NCI-H82 treated with DMSO at 0.1 percent for 48 hours (cell line): ENCODE data around the gene CD2AP.
"Not testable (repeated sequence)": the region's sequence is repeated elsewhere in the genome, so short reads cannot be mapped to it uniquely, and the experiment has no call there.

Source experiments
- DNase-seq: peaks from one replicate; lab custom pipeline; 2025; ENCODE audit not compliant: unreplicated experiment; lab: John Stamatoyannopoulos, UW

CD2AP gene

DNA sequence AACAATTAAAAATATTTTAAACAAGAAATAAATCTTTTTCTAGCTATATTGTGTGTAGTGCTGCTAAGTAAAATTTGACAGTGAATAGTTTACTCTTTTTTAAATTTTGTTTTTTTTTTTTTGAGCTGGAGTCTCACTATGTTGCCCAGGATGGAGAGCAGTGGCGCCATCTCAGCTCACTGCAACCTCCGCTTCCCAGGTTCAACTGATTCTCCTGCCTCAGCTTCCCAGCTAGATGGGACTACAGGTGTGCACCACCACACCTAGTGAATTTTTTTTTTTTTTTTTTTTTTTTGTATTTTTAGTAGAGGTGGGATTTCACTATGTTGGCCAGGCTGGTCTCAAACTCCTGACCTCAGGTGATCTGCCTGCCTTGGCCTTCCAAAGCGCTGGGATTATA is 75.7 kb downstream of the CD2AP start:
- DNase-seq: not testable (repeated sequence)

DNA sequence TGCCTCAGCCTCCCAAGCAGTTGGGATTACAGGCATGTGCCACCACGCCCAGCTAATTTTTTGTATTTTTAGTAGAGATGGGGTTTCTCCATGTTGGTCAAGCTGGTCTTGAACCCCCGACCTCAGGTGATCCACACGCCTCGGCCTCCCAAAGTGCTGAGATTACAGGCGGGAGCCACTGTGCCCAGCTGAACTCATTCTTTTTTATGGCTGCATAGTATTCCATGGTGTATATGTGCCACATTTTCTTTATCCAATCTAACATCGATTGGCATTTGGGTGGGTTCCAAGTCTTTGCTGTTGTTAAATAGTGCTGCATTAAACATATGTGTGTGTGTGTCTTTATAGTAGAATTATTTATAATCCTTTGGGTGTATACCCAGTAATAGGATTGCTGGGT is 78.9 kb downstream of the CD2AP start:
- DNase-seq: not testable (repeated sequence)

DNA sequence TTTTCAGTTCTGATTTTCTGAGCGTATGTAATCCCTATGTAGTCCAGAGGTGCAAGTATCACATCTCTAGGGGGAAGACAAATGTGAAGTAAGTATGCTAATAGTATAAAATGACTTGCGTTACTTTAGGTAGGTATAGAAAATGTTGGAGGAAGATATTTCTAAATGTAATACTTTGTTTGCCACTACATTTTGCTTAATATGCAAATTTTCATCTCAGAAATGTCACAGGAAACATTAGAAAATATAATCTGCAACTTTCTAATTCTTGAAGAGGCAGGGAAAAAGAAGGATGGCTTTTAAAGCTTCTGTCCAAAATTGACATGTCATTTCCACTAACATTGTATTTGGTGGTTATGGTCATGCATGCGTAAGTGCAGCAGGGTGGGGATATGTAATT is 85.6 kb downstream of the CD2AP start:
- DNase-seq: no peak

DNA sequence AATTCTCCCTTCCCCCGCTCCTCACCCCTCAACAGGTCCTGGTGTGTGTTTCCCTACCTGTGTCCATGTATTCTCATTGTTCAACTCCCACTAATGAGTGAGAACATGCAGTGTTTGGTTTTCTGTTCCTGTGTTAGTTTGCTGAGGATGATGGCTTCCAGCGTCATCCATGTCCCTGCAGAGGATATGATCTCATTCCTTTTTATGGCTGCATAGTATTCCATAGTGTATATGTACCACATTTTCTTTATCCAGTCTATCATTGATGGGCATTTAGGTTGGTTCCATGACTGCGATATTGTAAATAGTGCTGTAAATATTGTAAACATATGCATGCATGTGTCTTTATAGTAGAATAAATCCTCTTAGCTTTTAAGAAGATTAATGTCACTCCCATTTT is 89.0 kb downstream of the CD2AP start:
- not testable (repeated sequence) for DNase-seq

DNA sequence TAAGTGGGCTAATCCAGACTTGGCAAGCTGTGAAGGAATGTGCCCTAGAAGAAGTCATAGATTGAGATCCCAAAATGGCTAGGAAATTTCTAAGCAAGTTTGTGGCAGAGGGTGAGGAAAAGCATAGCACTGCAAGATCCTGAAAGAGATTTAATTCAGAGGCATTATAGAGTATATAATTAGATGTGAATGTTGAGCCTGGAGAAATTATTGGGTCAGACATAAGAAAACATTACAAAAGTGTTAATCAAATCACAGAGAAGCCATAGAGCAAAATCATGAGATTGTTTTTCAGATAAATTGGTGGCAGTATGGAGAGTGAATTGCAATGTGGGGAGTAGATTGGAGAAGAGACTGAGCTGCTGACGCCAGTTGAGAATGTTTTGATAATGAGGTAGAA is 90.0 kb downstream of the CD2AP start:
- DNase-seq: no peak

DNA sequence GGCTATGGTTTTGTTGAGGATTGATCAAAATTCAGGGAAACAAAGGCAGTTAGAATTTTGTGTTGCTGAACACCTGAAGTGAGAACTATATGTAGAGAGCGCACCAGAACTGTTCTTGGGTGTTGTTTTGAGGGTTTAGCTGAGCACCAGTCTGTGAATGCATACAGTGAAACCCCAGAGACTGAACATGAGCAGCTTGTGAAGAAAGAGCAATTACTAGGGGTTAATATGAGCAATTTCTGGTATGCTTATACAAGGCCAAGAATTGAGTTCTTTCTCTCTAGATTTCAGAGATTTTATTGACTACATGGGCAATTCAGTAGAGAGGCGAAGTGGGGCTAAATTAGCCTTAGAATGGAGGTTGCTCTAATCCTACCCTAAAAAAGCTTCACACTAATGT is 93.9 kb downstream of the CD2AP start:
- DNase-seq: no peak

DNA sequence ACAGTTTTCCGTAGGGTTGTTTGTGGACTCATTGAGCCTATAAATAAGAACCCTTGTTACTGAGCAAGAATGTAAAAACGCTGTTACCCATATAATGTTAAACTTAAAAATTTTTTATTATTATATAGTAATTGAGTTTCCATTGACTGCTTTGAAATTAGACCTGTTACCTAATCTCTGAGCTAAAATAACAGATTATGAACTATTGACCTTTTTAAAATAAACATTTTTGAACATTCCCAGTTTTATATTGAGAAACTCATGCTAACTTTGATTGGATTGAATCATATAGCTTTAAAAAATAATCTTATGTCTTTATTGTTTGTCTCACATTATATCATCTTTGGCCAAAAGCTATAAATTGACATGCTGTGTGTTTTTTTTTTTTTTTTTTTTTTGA is 95.5 kb downstream of the CD2AP start:
- DNase-seq: no peak

DNA sequence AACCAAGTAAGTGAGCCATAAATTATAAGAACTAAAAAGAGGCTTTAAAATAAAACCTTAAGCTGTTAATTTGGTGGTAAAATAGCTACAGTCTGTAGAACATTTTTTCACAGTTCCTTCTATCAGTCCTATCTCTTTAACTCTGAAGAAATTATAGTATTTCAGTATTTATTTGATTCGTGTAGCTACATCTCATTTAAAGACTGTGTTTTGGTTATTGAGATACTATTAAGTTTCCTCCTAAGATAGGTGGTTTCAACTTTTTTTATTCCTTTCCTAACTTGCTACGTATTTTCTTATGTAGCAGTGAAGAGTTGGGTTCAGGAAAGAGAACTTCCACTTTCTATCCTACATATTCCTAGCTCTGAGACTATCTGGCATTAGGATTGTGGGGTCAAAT is 97.2 kb downstream of the CD2AP start:
- DNase-seq: no peak

DNA sequence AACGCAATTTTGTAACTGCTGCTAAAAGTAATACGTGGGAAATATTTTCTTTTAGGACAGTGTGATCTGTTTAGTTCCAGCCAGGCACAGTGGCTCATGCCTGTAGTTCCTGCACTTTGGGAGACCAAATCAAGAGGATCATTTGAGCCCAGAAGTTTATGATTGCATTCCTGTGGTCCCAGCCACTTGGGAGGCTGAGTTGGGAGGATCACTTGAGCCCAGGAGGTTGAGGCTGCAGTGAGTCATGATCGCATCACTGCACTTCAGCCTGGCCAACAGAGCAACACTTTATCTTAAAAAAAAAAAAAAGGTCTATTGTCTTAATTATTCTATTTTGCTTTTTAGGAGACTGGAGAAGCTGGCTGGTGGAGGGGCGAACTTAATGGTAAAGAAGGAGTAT is 101.5 kb downstream of the CD2AP start:
- no peak for DNase-seq

DNA sequence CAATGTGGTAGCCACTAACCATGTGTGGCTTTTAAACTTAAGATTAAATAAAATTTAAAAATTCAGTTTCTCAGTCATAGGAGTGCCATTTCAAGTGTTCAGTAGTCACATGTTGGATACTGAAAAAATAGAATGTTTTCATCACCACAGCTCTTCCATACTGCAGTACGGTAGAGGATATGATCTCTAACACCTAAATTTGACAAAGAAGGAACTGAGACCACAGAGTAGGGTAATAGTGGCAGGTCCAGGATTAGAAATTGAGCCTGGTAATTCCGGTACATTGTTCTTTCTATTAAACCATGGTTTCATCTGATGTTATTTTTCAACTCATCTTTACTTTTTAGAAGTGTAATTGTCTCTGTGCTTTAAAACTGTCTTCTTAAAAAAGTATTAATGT is 104.0 kb downstream of the CD2AP start:
- DNase-seq: no peak

DNA sequence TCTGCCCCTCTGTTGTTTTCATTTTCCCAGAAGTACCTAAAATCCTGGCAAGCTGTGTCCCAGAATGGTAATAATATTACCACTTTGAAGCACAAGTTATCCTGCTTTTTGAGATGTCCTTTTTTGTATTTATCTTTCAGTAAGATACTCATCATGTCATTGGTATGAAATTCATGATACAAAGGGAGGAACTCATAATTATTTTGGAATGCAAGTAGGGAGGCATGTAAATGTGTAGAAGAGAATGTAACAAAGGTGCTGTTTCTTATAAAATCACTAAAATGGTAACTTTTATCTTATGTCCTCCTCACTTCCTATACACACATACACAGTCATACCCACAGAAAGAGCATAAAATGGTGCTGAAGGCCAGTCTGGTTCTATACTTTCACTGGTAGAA is 109.9 kb downstream of the CD2AP start:
- no peak for DNase-seq

DNA sequence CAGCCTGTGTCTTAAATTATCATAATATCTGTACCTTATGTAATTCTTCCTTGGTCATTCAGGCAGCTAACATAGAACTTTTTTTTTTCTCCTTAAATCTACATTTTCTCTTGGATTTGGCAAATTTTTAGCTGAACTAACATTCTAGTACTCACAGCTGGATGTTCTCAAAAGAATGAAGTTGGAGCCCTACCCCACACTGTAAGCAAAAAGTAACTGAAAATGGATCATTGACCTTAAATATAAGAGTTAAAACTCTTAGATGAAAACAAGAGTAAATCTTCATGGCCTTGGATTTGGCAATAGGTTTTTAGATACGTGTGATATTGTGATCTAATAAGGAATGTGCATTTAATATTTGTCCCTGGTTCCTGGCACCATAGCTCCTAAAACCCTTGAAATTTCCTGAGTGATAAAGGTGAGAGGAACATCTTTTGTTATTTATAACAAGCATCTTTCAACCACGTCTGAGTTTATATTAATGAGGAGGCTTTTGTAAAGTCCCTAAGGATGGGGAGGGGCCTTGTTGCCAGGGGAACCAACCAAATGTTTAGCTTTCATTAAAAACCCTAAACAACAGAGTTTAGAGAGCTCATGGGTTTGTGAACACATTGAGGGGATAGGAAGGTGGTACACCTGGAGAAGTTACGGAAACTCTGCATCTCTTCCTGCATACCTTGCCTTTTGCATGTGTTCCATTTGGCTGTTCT is 114.7 kb downstream of the CD2AP start:
- no peak for DNase-seq

DNA sequence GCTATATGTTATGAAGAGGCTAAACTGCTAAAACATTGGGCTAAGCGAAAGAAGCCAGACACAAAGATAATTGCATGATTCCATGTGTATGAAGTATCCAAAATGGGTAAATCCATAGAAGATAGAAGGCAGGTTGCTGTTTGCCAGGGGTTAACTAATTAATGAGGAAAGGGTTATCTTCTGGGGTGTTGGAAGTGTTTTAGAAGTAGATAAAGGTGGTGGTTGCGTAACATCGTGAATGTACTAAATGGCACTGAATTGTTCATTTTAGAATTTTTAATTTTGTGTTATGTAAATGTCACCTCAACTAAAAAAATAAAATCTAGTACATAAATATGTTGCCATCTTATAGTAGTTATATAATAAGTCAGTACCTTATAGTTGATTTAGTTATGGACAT is 116.4 kb downstream of the CD2AP start:
- DNase-seq: no peak

DNA sequence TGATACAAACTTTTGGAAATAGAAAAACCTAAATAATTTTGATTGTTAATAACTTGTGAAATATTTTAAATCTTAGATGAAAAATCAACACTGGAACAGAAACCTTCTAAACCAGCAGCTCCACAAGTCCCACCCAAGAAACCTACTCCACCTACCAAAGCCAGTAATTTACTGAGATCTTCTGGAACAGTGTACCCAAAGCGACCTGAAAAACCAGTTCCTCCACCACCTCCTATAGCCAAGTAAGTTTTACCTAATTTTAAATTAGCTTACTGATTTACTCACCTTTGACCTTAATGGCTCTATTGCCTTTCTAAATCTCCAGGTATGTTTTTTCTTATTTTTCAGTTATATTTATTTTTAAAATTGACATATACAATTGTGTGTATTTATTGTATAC is 118.2 kb downstream of the CD2AP start:
- no peak for DNase-seq

DNA sequence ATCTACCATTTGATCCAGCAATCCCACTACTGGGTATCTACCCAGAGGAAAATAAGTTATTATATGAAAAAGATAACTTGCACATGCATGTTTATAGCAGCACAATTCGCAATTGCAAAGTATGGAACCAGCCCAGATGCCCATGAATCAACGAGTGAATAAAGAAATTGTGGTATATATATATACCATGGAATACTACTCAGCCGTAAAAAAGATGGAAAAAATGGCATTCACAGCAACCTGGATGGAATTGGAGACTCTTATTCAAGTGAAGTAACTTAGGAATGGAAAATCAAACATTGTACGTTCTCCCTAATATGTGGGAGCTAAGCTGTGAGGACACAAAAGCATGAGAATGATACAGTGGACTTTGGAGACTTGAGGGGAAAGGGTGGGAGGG is 120.8 kb downstream of the CD2AP start:
- DNase-seq: no peak

DNA sequence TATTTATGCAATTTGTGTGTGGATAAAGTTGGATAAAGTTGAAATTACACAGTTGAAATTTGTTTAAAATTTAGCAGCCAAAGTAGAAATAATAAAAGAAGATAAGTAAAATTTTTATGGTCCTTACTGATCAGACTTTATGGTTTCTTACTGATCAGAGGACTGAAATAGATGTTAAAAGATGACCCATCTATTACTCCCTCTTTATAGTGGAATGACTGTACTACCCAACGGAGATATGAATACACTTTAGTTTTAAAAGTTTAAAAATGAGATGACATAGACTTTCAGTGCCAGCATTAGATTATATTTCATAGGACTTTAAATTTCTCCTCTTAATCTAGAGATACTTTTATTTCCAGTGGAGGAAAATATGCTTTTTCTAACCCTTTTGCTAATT is 121.9 kb downstream of the CD2AP start:
- DNase-seq: no peak

DNA sequence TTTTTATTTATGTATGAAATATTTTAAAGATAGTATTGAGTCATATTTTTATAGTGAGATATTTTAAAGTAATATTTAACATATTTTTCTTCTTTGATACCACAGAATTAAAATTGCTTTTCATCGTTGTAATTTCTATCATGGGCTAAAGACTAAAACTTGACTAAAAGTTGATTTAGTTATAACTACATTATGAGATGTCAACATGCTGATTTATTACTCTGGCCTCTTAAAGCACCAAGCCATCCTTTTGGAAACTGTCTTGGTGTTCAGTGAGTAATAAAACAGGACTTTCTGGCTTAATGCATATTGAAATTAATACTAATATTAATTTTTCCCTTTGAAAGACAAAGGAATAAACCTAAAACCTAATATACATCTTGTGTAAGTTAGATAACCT is 125.6 kb downstream of the CD2AP start:
- DNase-seq: no peak

DNA sequence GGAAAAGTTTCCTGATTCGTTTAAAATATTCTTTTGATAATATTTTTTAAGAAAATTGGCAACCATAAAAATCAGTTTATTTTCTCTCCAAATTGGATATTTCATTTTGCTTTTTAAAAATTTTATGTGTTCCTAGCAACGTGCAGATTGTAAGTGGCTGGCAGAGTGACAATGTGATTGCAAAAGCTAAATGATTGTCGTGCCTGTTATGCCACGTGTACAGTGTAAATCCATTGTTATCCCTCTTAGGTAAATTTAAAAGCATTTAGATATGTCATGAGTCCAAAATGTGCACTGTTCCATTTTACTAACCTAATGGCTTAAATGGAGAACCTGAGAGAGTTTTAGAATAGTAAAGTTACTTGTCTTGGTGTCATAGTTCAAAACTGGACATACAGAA is 126.4 kb downstream of the CD2AP start:
- DNase-seq: no peak

DNA sequence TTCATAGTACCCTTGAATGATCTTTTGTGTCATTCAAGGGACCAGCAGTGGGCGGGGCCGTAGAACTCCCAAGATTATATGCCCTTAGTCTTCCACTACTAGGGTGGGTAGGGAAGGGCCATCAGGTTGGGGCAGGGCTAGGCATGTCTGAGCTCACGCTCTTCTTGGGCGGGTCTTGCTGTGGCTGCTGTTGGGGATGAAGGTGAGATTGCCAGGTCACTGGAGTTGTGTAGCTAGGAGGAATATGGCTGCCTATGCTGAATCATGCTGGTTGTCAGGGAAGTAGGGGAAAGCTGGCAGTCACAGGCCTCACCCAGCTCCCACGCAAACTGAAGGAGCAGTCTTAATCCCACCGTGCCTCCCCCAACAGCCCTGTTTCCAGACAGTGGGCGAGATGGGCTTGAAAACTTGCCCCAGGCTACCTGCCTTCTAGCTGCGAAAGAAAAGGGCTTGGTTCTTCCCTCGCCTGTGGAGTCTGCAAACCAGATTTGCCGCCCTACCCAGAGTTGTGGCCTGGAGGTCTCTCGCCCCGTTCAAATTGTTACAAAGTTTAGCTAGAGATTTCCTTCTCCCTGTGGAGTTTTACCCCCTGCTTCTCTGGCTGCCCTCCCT is 144.4 kb downstream of the CD2AP start:
- no peak for DNase-seq

DNA sequence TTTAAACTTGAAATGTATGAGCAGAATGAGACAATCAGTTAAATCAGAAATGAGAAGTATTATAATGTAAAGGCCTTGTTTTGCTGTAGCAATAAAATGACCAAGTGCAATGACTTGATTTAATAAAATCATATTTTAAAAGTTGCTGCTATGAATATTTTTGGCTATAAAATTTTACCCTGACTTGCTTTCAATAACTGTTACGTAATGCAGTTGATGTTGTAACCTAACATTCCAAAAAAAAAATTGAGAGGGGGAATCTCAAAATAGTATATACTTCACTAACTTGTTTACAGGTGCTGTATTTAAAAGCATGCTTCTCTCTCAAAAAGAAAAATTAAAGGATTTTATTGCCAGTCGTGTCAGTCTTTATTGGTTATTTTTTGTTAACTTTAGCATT is 149.2 kb downstream of the CD2AP start:
- DNase-seq: no peak

DNA sequence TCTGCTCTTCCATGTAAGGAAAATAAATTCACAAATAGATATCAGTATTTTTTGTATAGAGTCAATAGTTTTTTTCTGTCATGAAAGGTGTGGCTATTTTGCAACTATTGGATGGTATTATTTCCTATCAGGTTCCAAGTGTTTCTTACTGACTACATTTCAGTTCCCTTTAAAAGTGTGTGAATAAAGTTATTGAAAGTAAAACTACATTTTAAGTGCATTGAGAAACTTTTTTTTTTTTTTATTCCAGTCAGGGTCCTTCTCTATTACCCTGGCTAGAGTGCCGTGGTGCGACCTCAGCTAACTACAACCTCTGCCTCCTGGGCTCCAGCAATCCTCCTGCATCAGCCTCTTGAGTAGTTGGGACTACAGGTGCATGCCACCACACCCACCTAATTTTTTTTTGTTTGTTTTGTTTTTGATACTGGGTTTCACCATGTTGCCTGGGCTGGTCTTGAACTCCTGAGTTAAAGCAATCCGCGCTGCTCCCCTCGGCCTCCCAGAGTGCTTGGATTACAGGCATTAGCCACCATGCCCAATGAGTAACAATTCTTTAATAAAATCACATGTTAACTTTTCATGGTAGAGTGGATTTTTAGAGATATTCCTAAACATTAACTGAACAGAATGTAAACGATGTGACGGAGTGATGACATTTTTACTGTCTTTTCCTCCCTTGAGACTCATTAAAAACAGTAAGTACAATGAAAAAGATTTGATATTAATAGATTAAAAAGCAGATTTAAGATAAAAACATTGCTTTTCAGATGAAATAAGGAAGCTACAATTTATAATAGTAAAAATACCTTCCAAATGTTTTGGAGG is 151.1 kb downstream of the CD2AP start:
- no peak for DNase-seq

DNA sequence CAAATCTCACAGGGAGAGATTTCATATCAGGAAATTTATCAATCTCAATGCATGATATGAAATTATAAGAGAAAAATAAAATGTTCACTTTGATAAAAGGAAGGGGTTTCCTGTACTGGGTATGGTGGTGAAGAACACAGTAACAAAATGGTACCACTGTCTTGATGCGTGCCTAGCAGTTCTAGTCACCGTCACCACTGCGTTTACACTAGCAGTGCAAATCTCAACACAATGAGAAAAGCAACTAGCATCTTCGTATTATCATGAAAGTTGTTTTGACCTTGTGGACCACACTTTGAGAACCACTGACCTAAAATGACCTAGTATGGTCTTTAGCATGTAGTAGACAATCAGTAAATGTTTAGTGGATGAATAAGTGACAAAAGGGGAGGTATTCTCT is 152.4 kb downstream of the CD2AP start:
- DNase-seq: no peak
